Measurements from ENCODE around the gene MACROD2. TPM values are rescaled to one million over a fixed set of nuclear protein-coding genes. Genes with fewer than 3 reads are reported as not detected.

MACROD2 gene
- polyA plus RNA-seq, 6 donors from 2014 or later = 27.2 to 49.3 (median 36.4) TPM

DNA sequence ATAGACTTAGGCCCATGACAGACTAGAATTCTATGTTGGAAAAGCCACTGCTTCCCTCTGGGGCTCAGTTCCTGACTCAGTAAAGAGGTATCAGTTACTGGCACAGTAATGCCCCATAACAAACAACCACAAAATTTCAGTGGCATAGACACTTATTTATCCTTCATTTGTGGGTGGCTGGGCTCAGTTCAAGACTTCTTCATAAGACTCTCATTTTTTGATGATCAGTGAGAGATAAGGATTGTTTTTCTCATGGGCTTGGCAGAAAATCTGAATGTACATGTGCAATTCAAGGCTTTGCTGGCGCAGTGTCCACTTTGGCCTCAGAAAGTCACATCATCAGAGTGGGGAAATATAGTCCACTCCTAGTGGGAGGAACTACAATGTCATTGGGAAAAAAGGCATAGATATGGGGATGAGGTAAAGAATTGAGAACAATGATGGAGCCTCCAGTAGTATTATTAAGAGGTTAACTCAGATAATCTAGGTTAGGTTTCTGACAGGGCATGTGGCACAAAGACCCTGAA is 726.7 kb downstream of the MACROD2 start:
- H3K36me3 Mint-ChIP-seq = no peaks in the 10 kb centered on the region
- no peak overlapping the region for H3K27ac Mint-ChIP-seq
- H3K4me1 Mint-ChIP-seq = peaks cover 0 to 8% (median 0%) of the 10 kb centered on the region in 3 donors
- peaks cover 0 to 6% (median 2%) of the 10 kb centered on the region in 7 donors for H3K9me3 Mint-ChIP-seq
- H3K4me3 Mint-ChIP-seq = no peak overlapping the region
- ATAC-seq (ENCODE audit: low read depth in 2 of 2) (no peak), DNase-seq (no peak)
- H3K27me3 Mint-ChIP-seq = peaks cover 0 to 5% (median 0%) of the 10 kb centered on the region in 3 donors

DNA sequence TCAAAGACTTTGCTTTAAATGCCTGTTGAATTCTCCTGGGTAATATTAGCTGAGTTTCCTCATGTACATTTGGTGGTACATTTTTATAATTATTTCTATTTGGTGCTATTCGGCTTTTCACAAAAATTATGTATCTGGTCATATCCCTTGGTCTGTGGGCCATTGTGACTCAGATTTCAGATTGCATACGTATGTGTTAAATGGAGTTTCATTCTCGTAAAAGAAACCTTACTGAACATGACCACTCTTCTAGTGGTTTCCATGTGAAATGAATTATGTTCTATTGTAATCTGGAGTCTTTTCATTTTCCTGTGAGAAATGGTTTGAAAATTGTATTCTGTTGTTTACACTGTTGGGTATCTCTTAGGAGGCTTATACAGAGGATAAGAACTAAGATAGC is 728.3 kb downstream of the MACROD2 start:
- H3K27me3 Mint-ChIP-seq = peaks cover 0 to 5% (median 0%) of the 10 kb centered on the region in 3 donors
- peaks cover 0 to 6% (median 0%) of the 10 kb centered on the region in 7 donors for H3K9me3 Mint-ChIP-seq
- no peak overlapping the region for H3K27ac Mint-ChIP-seq

DNA sequence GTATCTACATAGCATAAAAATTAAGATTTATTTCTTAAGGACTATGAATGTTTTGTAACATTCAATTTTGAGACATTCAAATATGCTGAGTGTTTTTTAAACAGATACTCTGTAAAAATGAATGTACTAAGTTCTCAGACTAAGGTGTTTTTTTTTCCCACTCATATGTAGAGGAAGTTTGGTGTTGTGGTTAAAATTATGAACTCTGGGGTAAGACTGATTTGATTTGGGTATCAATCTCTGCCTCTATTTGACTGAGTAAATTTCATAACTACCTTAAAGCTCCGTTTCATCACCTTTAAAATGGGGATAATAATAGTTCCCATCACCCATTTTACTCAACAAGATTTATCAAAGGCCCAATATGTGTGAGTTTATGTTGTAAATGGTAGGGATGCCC is 728.7 kb downstream of the MACROD2 start:
- no peak for ATAC-seq (ENCODE audit: low read depth in 2 of 2)
- H3K27ac Mint-ChIP-seq = no peak overlapping the region
- peaks cover 0 to 5% (median 0%) of the 10 kb centered on the region in 3 donors for H3K27me3 Mint-ChIP-seq
- H3K4me3 Mint-ChIP-seq = no peak overlapping the region
- H3K9me3 Mint-ChIP-seq = peaks cover 0 to 6% (median 0%) of the 10 kb centered on the region in 7 donors
- DNase-seq = no peak
- no peaks in the 10 kb centered on the region for H3K36me3 Mint-ChIP-seq
- H3K4me1 Mint-ChIP-seq = peaks cover 0 to 8% (median 0%) of the 10 kb centered on the region in 3 donors

More for the DNA sequence above, 728.3 kb downstream of the MACROD2 start:
- ATAC-seq (ENCODE audit: low read depth in 2 of 2) = no peak
- peaks cover 0 to 8% (median 0%) of the 10 kb centered on the region in 3 donors for H3K4me1 Mint-ChIP-seq
- no peak overlapping the region for H3K4me3 Mint-ChIP-seq
- no peak for DNase-seq
- H3K36me3 Mint-ChIP-seq = no peaks in the 10 kb centered on the region

DNA sequence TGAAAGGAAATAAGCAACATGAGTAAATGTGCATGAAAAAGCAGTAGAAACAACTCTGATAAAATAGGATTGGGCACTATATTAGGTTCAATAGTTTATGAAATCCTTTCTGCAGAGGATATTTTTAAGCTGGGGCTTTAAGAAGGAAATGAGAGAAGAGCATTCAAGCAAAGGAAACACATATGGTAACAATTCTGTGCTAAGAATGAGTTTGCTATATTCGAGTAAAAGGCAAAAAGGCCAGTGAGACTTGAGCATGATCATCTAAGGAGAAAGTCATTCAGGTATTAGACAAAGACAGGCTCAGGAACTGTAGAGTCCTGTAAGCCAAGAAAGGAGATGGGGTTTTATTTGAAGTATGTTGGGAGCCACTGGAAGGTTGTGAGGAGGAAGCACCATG is 729.2 kb downstream of the MACROD2 start:
- no peak for ATAC-seq (ENCODE audit: low read depth in 2 of 2)
- Mint-ChIP-seq H3K27ac (no peak overlapping the region), H3K9me3 (peaks cover 0 to 6% (median 0%) of the 10 kb centered on the region in 7 donors), H3K4me1 (peaks cover 0 to 8% (median 0%) of the 10 kb centered on the region in 3 donors), H3K4me3 (no peak overlapping the region), H3K36me3 (no peaks in the 10 kb centered on the region), H3K27me3 (peaks cover 0 to 5% (median 0%) of the 10 kb centered on the region in 3 donors)
- no peak for DNase-seq

DNA sequence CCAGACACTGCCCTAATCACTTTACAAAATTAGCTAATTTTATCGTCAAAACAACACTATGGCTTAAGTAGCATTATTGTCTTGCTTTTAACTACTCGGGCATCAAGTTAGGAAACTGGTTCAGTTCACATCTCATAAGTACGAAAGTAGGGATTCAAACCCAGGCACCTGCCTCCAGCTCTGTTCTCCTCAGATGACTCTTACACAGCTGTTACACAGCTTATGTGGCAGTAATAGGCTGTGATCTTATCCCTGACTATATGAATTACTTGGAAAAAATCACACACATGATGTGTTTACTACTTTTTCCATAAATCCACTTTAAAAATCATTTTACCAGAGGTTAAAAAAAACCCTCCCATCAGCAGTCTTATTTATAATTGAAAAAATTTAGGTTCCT is 731.3 kb downstream of the MACROD2 start:
- no peak for ATAC-seq (ENCODE audit: low read depth in 2 of 2)
- H3K4me3 Mint-ChIP-seq = no peak overlapping the region
- H3K9me3 Mint-ChIP-seq = peaks cover 0 to 6% (median 0%) of the 10 kb centered on the region in 7 donors
- peaks cover 0 to 8% (median 0%) of the 10 kb centered on the region in 3 donors for H3K4me1 Mint-ChIP-seq
- DNase-seq = no peak
- no peak overlapping the region for H3K27ac Mint-ChIP-seq
- peaks cover 0 to 5% (median 0%) of the 10 kb centered on the region in 3 donors for H3K27me3 Mint-ChIP-seq
- H3K36me3 Mint-ChIP-seq = no peaks in the 10 kb centered on the region

DNA sequence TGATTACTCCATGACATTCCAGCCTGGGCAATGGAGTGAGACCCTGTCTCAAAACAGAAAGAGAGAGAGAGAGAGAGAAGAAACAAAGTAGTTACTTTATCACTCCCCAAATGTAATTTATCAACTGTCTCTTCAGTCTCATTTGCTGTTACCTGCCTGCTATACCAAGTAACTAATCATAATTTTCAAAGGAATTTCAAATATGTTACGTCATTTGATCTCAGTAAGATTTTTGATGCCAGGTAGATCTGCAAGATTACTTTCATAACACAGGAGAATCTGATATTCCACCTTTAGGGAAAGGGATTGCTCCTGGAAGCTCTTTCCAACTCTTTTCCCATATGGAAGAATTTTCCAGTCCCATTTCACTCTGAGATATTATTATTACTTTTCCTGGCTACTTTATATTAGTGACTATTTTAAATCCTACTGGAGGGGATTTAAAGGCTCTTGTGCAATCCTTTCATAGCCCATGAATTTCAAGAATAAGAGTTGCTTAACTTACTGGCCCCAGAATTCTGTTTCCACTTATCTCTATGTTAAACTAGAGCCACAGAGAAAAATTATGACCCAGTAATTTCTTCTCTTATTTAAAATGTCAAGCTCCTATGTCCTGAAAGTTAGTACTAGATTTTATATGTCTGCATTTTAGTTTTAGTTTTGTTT is 732.3 kb downstream of the MACROD2 start:
- no peak for DNase-seq
- Mint-ChIP-seq H3K27me3 (peaks cover 0 to 5% (median 0%) of the 10 kb centered on the region in 3 donors), H3K27ac (no peak overlapping the region), H3K36me3 (no peaks in the 10 kb centered on the region), H3K4me1 (peaks cover 0 to 8% (median 0%) of the 10 kb centered on the region in 3 donors), H3K9me3 (peaks cover 0 to 6% (median 0%) of the 10 kb centered on the region in 7 donors), H3K4me3 (no peak overlapping the region)
- ATAC-seq (ENCODE audit: low read depth in 2 of 2) = no peak

DNA sequence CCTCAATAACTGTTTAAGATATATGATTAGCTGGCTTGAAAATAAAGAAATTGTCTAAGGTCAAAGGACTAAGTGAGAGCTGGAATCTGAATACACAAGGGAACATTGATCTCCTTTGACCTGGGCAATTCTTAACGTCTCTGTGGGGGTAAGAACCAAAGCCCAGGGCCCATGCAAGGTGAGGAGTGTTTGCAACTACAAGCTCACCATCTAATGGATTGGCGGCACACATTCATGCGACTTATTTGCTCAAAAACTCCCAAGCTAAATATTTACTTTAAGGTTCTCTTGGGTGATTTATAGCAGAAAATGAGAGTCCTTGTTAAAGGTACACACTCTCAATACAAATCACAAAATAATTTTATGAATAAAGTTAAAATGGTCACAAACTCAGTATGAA is 734.1 kb downstream of the MACROD2 start:
- Mint-ChIP-seq H3K4me3 (no peak overlapping the region), H3K9me3 (peaks cover 0 to 6% (median 0%) of the 10 kb centered on the region in 7 donors), H3K27ac (no peak overlapping the region), H3K4me1 (peaks cover 0 to 5% (median 0%) of the 10 kb centered on the region in 3 donors), H3K27me3 (peaks cover 0 to 5% (median 0%) of the 10 kb centered on the region in 3 donors), H3K36me3 (no peaks in the 10 kb centered on the region)
- DNase-seq (no peak), ATAC-seq (ENCODE audit: low read depth in 2 of 2) (no peak)

DNA sequence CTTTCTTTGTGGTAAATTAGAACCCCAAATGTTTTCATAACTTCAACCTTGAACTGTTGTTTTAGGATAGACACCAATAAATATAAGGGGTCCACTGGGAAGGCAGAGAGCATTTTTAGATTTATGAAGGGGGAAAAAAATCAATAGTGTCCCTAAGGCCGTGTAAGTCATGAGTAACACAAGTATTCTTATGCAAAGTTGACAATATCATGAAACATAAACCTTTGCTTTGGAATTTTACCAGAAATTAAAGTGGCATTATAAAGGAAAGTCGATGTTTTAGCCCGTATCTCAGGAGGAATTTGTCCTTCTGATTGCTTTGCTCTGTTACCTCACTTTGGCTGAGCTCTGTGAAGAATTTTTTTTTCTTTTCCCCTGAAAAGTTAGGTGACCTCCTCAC is 737.0 kb downstream of the MACROD2 start:
- Mint-ChIP-seq H3K4me1 (no peaks in the 10 kb centered on the region), H3K27ac (no peak overlapping the region), H3K27me3 (no peaks in the 10 kb centered on the region), H3K9me3 (peaks cover 0 to 5% (median 3%) of the 10 kb centered on the region in 7 donors), H3K36me3 (no peaks in the 10 kb centered on the region), H3K4me3 (no peak overlapping the region)
- DNase-seq = no peak
- no peak for ATAC-seq (ENCODE audit: low read depth in 2 of 2)

DNA sequence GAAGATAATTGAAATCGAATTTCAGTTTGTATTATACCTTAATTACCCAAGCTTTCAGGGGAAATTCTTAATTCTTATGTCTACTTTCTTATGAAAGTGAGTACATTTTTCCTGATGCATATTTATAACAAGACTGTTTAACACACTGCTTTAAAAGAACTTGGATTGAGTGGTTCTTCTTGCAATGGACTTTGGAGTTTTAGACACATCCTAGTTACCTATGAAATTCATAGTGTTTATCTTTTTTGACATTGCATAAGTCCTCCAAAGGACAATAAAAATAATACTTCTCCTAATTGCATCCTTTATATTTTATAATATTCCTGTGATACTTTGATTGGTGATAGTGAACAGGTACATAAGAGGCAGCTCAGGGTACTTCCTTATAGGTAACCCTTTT is 737.7 kb downstream of the MACROD2 start:
- no peaks in the 10 kb centered on the region for H3K36me3 Mint-ChIP-seq
- H3K4me3 Mint-ChIP-seq = no peak overlapping the region
- no peak overlapping the region for H3K27ac Mint-ChIP-seq
- DNase-seq (no peak), ATAC-seq (ENCODE audit: low read depth in 2 of 2) (no peak)
- peaks cover 0 to 5% (median 3%) of the 10 kb centered on the region in 7 donors for H3K9me3 Mint-ChIP-seq
- no peaks in the 10 kb centered on the region for H3K27me3 Mint-ChIP-seq
- no peaks in the 10 kb centered on the region for H3K4me1 Mint-ChIP-seq

DNA sequence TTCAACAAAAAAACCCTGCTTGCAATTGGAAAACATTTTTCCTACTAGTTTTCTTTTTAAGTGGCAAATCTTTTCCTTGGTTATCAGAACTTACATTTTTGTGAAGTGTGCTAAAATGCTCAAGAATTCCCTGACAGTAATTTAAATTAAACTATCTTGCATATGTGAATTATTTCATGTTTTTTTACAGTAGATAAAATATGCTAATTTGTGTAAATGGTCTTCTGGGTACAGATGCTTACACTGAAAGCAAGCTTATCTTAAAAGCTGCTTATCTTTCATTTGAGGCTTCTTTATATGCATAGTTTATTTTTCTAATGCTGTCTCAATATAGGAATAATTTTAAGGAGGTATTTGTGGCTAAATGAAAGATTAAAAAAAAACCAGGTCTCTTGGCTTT is 745.1 kb downstream of the MACROD2 start:
- H3K27ac Mint-ChIP-seq = no peak overlapping the region
- H3K27me3 Mint-ChIP-seq = no peaks in the 10 kb centered on the region
- H3K9me3 Mint-ChIP-seq = peaks cover 0 to 2% (median 0%) of the 10 kb centered on the region in 7 donors
- no peaks in the 10 kb centered on the region for H3K4me1 Mint-ChIP-seq
- no peaks in the 10 kb centered on the region for H3K36me3 Mint-ChIP-seq
- ATAC-seq (ENCODE audit: low read depth in 2 of 2) (no peak), DNase-seq (no peak)
- H3K4me3 Mint-ChIP-seq = no peak overlapping the region

DNA sequence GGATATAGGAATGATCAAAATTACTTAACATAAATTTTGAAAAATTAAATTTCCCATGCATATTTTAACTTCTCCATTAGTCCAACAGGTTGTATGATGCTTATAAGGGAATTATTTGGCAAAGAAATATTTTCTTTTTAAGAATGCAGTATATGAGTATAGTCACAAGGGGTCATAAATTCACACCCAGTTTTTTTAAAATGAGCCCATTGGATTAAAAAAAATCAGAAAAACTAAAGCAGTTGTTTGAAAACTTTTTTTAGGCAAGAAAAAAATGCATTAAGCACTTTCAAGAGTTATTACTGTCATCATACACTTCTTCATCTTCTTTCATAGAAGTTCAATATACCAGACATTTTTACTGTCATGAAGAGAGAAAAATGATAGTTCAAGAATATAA is 746.3 kb downstream of the MACROD2 start:
- no peak for DNase-seq
- Mint-ChIP-seq H3K4me3 (no peak overlapping the region), H3K9me3 (peaks cover 0 to 2% (median 0%) of the 10 kb centered on the region in 7 donors), H3K27ac (no peak overlapping the region), H3K4me1 (no peaks in the 10 kb centered on the region), H3K27me3 (no peaks in the 10 kb centered on the region), H3K36me3 (no peaks in the 10 kb centered on the region)
- no peak for ATAC-seq (ENCODE audit: low read depth in 2 of 2)

DNA sequence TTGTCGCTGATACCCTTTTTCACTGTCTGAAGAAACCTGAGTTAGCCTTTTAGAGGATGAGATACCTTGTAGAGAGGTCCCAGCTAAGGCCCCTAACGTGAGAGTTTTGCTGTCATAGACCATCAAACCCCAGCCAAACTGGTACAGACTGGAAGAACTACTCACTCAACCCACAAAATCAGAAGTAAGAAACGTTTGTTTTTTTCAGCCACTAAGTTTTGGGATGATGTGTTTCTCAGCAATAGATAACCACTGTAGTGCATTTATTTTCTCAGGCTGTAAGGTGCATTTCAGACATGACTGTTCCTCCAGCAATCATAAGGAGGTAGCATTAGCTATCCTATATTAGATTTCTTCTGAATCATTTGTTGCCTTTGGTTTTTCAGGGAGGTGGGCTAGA is 749.4 kb downstream of the MACROD2 start:
- peaks cover 0 to 4% (median 0%) of the 10 kb centered on the region in 7 donors for H3K9me3 Mint-ChIP-seq
- no peaks in the 10 kb centered on the region for H3K27me3 Mint-ChIP-seq
- DNase-seq = no peak
- no peak overlapping the region for H3K4me3 Mint-ChIP-seq
- no peak for ATAC-seq (ENCODE audit: low read depth in 2 of 2)
- H3K36me3 Mint-ChIP-seq = no peaks in the 10 kb centered on the region
- H3K4me1 Mint-ChIP-seq = no peaks in the 10 kb centered on the region
- H3K27ac Mint-ChIP-seq = no peak overlapping the region

DNA sequence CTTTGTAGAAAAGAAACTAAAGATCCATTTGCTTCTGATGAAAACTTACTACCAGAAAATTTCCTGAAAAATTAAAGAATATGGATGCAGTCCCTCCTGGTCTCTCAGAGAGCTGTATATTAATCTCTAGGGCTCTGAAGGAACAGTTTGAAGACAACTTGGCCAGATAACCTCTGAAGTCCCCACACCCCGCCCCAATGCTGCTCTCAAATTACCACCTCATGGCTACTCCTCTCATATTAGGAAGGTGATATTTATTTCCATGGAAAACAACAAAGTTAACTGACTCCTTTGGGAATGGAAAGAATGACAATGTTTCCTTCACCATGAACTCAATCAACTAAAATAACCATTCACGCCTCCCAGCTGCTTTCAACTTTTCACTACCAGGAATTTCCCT is 750.5 kb downstream of the MACROD2 start:
- H3K36me3 Mint-ChIP-seq = no peaks in the 10 kb centered on the region
- no peaks in the 10 kb centered on the region for H3K4me1 Mint-ChIP-seq
- H3K27ac Mint-ChIP-seq = no peak overlapping the region

DNA sequence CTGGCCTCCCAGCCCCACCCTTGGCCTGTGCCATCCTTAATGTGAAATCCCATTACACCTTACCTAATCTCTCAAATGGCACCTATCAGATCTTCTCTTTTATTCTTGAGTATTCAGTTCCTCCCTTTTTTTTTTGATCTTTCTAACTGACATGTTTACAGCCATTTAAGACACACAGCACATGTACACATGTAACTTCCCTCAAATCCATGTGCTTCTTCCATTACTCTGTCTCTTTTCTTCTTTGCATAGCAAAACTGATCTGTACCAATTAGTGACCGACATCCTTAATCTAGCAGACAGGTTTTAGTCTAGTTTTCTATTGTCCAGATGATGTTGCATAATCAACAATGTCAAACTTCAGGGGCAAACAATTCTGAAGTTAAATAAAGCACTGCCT is 755.9 kb downstream of the MACROD2 start:
- Mint-ChIP-seq H3K9me3 (peaks cover 0 to 8% (median 0%) of the 10 kb centered on the region in 7 donors), H3K27ac (no peak overlapping the region), H3K27me3 (no peaks in the 10 kb centered on the region), H3K4me1 (no peaks in the 10 kb centered on the region), H3K4me3 (no peak overlapping the region), H3K36me3 (no peaks in the 10 kb centered on the region)
- DNase-seq = no peak
- no peak for ATAC-seq (ENCODE audit: low read depth in 2 of 2)

More for the DNA sequence above, 750.5 kb downstream of the MACROD2 start:
- ATAC-seq (ENCODE audit: low read depth in 2 of 2) = no peak
- Mint-ChIP-seq H3K27me3 (no peaks in the 10 kb centered on the region), H3K4me3 (no peak overlapping the region), H3K9me3 (peaks cover 0 to 4% (median 0%) of the 10 kb centered on the region in 7 donors)
- no peak for DNase-seq
